ENCODE results near the gene SLC25A26. TPM values are rescaled to one million over a fixed set of nuclear protein-coding genes. Genes with fewer than 3 reads are reported as not detected.

Gene SLC25A26
- total and polyA plus RNA-seq, 2 of the 13 experiments (the other 11 are each of a cell fraction or from before 2014, with no cell fraction given), result 23.1 to 32.7 TPM

- FAIRE-seq, result no peak
- Histone ChIP-seq H3K79me2 (ENCODE audit: insufficient read depth, low read length) (no peaks in the 10 kb centered on the region), H3K9ac (ENCODE audit: insufficient read depth, low read depth, low read length) (no peak overlapping the region), H3K4me1 (ENCODE audit: insufficient read depth, low read length) (peaks cover 9% of the 10 kb centered on the region; the same call in 1 of the 2 replicates), H3K36me3 (replicated peaks in 1 of 2; ENCODE audit: control insufficient read depth in 1 of 2, insufficient read depth in 2 of 2, low read length in 2 of 2) (peaks cover 0 to 2% of the 10 kb centered on the region in 2 experiments; a peak in 1 of 5 replicates), H3K27ac (ENCODE audit: extremely low read length, insufficient read depth, low read length) (no peak overlapping the region), H4K20me1 (ENCODE audit: insufficient read depth, low read length) (no peaks in the 10 kb centered on the region), H3K9me3 (ENCODE audit: low read length) (no peaks in the 10 kb centered on the region), H3K27me3 (ENCODE audit: control insufficient read depth in 1 of 2, insufficient read depth in 2 of 2, low read length in 2 of 2) (no peaks in the 10 kb centered on the region), H3K4me2 (ENCODE audit: low read depth, low read length) (no peak overlapping the region), H3K4me3 (replicated peaks in 1 of 3; ENCODE audit: insufficient read depth in 1 of 3, low read depth in 2 of 3, low read length in 3 of 3) (no peak overlapping the region), H2AFZ (ENCODE audit: low read length) (no peak overlapping the region)
- CTCF ChIA-PET (ENCODE audit: low intra/inter-chr PET ratio, low total read pairs), result no interaction called here
- POLR2A ChIA-PET, result no interaction called here
- TF ChIP-seq MTA1 (CRISPR knock-in tag; IDR thresholded peaks at IDR 0.05; ENCODE audit: borderline replicate concordance) (no peak), ZNF839 (CRISPR knock-in tag; IDR thresholded peaks at IDR 0.05; ENCODE audit: borderline replicate concordance) (no peak), ZNF501 (CRISPR knock-in tag; IDR thresholded peaks at IDR 0.05) (no peak), ZNF263 (CRISPR knock-in tag; IDR thresholded peaks at IDR 0.05) (no peak), ZNF121 (CRISPR knock-in tag; IDR thresholded peaks at IDR 0.05) (no peak)
- DNase-seq (ENCODE audit: low spot score), result no peak
- WGBS (ENCODE audit: low lambda C conversion rate), result 90% methylated on average over 2 of the region's 2 CpGs
- no TSS peak for BruUV-seq (replicated peaks)
- intact Hi-C loops (cut with micrococcal nuclease; ENCODE audit: unreplicated experiment), result loop anchor here (10.0 kb wide), 1 partner anchor 234 kb away; the partner anchor contains the start of gene LRIG1
- in situ Hi-C loops (cut with HindIII; ENCODE audit: extremely low pct_ligation_motif_present, low pct_unique_long_range_greater_than_20kb), result loop anchor here (10.0 kb wide), 1 partner anchor 114 kb away; no protein-coding TSS in a partner anchor
- no peak for ATAC-seq
Observed at GRCh38 chr3:66271231-66271630, 50.4 kb downstream of the SLC25A26 start.

DNA sequence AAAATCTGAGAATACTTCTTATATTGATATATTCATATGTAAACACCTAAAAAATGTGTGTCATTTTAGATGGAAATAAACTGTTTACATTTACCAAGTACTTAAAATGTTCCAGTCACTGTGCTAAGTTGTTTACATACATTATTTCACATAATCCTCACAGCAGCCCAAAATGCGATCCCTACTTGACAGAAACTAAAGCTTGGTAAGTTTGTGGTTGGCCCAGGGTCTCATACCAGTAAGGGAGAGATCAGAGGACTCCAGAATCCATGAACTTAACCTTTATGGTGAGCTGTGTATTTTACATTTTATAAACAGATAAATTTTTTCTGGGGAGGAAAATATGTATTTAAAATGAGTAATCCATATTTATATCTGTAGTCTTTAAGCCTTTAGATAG lies 51.2 kb downstream of the SLC25A26 start:
- in situ Hi-C loops (cut with HindIII; ENCODE audit: extremely low pct_ligation_motif_present, low pct_unique_long_range_greater_than_20kb), result loop anchor here (10.0 kb wide), 1 partner anchor 113 kb away; no protein-coding TSS in a partner anchor
- CTCF ChIA-PET (ENCODE audit: low intra/inter-chr PET ratio, low total read pairs), result no interaction called here
- Histone ChIP-seq H2AFZ (ENCODE audit: low read length) (no peak overlapping the region), H3K27ac (ENCODE audit: extremely low read length, insufficient read depth, low read length) (no peak overlapping the region), H4K20me1 (ENCODE audit: insufficient read depth, low read length) (no peaks in the 10 kb centered on the region), H3K4me1 (ENCODE audit: insufficient read depth, low read length) (peaks cover 9% of the 10 kb centered on the region; the same call in 1 of the 2 replicates), H3K9ac (ENCODE audit: insufficient read depth, low read depth, low read length) (no peak overlapping the region), H3K79me2 (ENCODE audit: insufficient read depth, low read length) (no peaks in the 10 kb centered on the region), H3K9me3 (ENCODE audit: low read length) (no peaks in the 10 kb centered on the region), H3K36me3 (replicated peaks in 1 of 2; ENCODE audit: control insufficient read depth in 1 of 2, insufficient read depth in 2 of 2, low read length in 2 of 2) (peaks cover 0 to 2% of the 10 kb centered on the region in 2 experiments; a peak in 1 of 5 replicates), H3K4me2 (ENCODE audit: low read depth, low read length) (no peak overlapping the region), H3K4me3 (replicated peaks in 1 of 3; ENCODE audit: insufficient read depth in 1 of 3, low read depth in 2 of 3, low read length in 3 of 3) (no peak overlapping the region), H3K27me3 (ENCODE audit: control insufficient read depth in 1 of 2, insufficient read depth in 2 of 2, low read length in 2 of 2) (no peaks in the 10 kb centered on the region)
- DNase-seq (ENCODE audit: low spot score) (no peak), ATAC-seq (no peak), FAIRE-seq (no peak)
- WGBS (ENCODE audit: low lambda C conversion rate), result 100% methylated on average over 1 of the region's 1 CpG
- no TSS peak for BruUV-seq (replicated peaks)
- POLR2A ChIA-PET, result no interaction called here
- intact Hi-C loops (cut with micrococcal nuclease; ENCODE audit: unreplicated experiment), result loop anchor here (10.0 kb wide), 1 partner anchor 233 kb away; the partner anchor contains the start of gene LRIG1
- TF ChIP-seq ASH2L (IDR thresholded peaks at IDR 0.05; ENCODE audit: insufficient read length, low read depth, low read length) (no peak), ZNF761 (CRISPR knock-in tag; conservative IDR thresholded peaks at IDR 0.05) (no peak)
- TF ChIP-seq, protein P1, sequence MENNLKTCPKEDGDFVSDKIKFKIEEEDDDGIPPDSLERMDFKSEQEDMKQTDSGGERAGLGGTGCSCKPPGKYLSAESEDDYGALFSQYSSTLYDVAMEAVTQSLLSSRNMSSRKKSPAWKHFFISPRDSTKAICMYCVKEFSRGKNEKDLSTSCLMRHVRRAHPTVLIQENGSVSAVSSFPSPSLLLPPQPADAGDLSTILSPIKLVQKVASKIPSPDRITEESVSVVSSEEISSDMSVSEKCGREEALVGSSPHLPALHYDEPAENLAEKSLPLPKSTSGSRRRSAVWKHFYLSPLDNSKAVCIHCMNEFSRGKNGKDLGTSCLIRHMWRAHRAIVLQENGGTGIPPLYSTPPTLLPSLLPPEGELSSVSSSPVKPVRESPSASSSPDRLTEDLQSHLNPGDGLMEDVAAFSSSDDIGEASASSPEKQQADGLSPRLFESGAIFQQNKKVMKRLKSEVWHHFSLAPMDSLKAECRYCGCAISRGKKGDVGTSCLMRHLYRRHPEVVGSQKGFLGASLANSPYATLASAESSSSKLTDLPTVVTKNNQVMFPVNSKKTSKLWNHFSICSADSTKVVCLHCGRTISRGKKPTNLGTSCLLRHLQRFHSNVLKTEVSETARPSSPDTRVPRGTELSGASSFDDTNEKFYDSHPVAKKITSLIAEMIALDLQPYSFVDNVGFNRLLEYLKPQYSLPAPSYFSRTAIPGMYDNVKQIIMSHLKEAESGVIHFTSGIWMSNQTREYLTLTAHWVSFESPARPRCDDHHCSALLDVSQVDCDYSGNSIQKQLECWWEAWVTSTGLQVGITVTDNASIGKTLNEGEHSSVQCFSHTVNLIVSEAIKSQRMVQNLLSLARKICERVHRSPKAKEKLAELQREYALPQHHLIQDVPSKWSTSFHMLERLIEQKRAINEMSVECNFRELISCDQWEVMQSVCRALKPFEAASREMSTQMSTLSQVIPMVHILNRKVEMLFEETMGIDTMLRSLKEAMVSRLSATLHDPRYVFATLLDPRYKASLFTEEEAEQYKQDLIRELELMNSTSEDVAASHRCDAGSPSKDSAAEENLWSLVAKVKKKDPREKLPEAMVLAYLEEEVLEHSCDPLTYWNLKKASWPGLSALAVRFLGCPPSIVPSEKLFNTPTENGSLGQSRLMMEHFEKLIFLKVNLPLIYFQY (CRISPR knock-in tag; IDR thresholded peaks at IDR 0.05; ENCODE audit: borderline replicate concordance), result no peak
- TF ChIP-seq, protein P2, sequence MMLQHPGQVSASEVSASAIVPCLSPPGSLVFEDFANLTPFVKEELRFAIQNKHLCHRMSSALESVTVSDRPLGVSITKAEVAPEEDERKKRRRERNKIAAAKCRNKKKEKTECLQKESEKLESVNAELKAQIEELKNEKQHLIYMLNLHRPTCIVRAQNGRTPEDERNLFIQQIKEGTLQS (CRISPR knock-in tag; IDR thresholded peaks at IDR 0.05), result no peak
